Omental fat pad (tissue), 4 donors: ENCODE data around the gene MPDZ. TPM values are rescaled to one million over a fixed set of nuclear protein-coding genes. Genes with fewer than 3 reads are reported as not detected.

Experiments used
- ATAC-seq: fragments of 150-250 bp; one replicate; pipeline ENCODE4 v1.9.1; 2016; ENCODE audit warnings: mild to moderate bottlenecking, moderate library complexity; ENCODE audit not compliant: low FRiP score
- DNase-seq: peaks from one replicate; pipeline ENCODE4 v3.0.0-alpha.2; 2019; ENCODE audit warnings: low spot score
- CTCF ChIP-seq, 3 donors: fragments of 450-650 bp; IDR thresholded peaks; one replicate each; pipeline ENCODE4 v1.5.1; 2016 to 2017; ENCODE audit warnings: antibody characterized with exemption in 3 of 3, mild to moderate bottlenecking in 3 of 3, moderate library complexity in 2 of 3
- total RNA-seq, 4 donors: library from RNA; depleted of rRNA; stranded (reverse); fragments of >200 nt; gene quantifications; one replicate each; pipeline ENCODE4 v1.1.0, GENCODE V29; 2016

The MPDZ gene
- 10 to 100 TPM; 41.6 to 90.6 (median 77.3) TPM for total RNA-seq

GRCh38 chr9:13279284-13280141 lies at the start of gene MPDZ:
MPDZ (minus strand) TSS chr9:13279692; CDS start chr9:13250315, 29,377 bp downstream.
- ATAC-seq (peak; percentile 80), DNase-seq (peak; percentile 24)
- TF ChIP-seq CTCF (IDR thresholded peaks at IDR 0.05): no peak

- ATAC-seq: peak; percentile 68
- no peak for TF ChIP-seq CTCF (IDR thresholded peaks at IDR 0.05)
- DNase-seq: no peak
Measured at GRCh38 chr9:13324988-13325387, 45.5 kb upstream of the MPDZ start.

- no peak for TF ChIP-seq CTCF (IDR thresholded peaks at IDR 0.05)
- no peak for DNase-seq
- ATAC-seq: no peak
Measured at GRCh38 chr9:13322828-13323550, 43.5 kb upstream of the MPDZ start.

GRCh38 chr9:13318027-13318426 lies 38.5 kb upstream of the MPDZ start:
- DNase-seq: no peak
- ATAC-seq: no peak
- no peak for TF ChIP-seq CTCF (IDR thresholded peaks at IDR 0.05)

- ATAC-seq (no peak), DNase-seq (no peak)
- TF ChIP-seq CTCF (IDR thresholded peaks at IDR 0.05): no peak
Measured at GRCh38 chr9:13296972-13297371, 17.5 kb upstream of the MPDZ start.

- no peak for ATAC-seq
- DNase-seq: no peak
- no peak for TF ChIP-seq CTCF (IDR thresholded peaks at IDR 0.05)
Measured at GRCh38 chr9:13295556-13295955, 16.1 kb upstream of the MPDZ start.
